ENCODE data around the gene UST. TPM values are rescaled to one million over a fixed set of nuclear protein-coding genes. Genes with fewer than 3 reads are reported as not detected.

Gene UST
- polyA plus RNA-seq, 3 donors, result 9.9 to 12.9 (median 10.8) TPM

DNA sequence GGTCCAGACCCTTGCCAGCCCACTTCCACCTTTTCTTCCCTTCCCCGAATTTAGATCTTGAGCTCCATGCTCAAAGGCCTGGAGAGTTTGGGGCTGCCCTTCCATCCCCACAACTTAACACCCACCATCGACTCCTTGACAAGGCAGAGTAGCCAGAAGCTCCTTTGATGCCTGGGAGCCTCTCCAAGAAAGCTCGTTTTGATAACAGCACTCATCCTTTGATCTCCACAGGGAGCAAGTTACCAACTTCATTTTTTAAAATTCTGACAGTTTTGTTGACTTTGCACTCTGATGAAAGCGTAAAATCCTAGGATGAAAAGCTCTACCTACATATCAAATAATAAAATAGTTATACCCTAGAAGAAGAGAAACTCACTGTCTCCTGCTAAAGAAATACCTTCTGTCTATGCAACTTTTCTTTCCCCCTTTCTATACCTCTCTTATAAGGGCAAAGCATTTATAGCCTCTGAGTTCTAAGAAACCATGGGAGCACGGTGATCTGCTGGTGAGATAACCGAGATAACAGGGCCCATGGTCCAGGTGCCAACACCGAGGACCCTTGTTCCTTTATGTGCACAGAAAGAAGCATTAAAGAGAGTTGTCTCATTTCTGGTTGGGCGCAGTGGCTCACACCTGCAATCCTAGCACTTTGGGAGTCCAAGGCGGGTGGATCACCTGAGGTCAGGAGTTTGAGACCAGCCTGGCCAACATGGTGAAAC lies 134.9 kb downstream of the UST start:
- DNase-seq (ENCODE audit: extremely low read depth in 1 of 11, low read depth in 9 of 11, low spot score in 4 of 11), result no peak

DNA sequence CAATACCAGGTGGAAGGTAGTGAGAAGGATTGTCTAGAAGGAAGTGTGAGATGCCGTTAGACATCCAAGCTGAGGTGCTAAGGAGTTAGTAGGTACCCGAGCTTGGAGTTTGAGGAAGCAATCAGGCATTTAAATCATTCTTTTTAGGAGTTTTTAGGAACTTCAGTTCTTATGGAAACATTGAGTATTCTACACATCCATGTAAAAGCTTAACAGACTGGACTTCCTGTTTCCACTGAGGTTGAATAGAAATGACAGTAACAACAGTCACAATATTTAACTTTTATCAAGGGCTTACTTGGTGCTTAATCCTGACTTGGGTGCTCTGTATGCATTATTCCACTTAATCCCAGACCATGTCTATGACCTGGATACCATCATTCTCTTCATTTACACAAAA lies 136.4 kb downstream of the UST start:
- no peak for DNase-seq (ENCODE audit: extremely low read depth in 1 of 11, low read depth in 9 of 11, low spot score in 4 of 11)

DNA sequence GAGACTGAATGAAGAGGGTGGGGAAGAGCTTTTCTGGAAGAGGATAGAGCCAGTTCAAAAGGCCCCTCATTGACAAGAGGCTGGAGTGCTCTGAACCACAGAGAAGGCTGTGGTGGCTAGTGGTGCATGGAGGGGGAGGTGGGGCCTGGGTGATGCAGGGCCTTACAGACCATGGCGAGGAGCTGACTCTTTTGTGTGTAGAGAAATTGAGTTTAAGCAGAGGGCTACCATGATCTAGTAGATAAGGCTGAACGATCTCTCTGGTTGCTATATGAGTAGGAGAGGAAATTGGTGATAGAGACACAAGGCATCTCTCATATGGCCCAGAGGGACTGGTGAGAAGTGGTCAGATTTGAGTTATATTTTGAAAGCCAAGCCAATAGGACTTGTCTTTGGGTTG lies 137.6 kb downstream of the UST start:
- DNase-seq (ENCODE audit: extremely low read depth in 1 of 11, low read depth in 9 of 11, low spot score in 4 of 11), result no peak

DNA sequence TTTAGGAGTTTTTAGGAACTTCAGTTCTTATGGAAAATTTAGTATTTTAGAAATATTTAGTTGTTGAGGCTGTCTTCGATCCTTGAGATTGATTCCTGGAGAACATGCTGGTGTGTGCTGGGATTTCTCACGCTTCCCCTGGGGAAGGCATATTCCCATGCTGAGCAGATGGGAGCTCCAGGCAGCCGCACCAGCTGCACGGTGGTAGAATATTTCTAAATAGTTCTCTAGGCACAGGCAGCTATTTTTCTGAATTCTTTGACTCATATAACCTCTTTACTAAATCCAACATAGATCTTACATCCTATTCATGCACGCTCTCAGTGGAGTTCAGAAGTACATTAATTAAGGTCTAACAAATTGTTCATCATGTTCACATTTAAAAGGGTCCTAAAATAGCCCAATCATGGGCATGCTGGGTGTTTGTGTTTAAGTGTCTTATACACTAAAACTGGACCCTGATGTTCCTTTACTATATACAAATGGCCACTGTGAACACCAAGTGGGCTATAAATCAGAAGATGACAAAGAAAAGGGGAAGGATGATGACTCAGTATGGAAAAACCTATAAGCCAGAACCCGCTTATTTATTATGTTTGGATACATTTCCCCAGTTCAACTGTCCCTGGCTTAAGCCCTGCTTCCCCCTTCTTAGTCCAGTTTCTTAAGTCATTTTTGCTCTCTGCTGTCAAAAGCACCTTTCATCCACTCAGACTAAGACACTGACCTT lies 138.5 kb downstream of the UST start:
- DNase-seq (ENCODE audit: extremely low read depth in 1 of 11, low read depth in 9 of 11, low spot score in 4 of 11), result no peak

DNA sequence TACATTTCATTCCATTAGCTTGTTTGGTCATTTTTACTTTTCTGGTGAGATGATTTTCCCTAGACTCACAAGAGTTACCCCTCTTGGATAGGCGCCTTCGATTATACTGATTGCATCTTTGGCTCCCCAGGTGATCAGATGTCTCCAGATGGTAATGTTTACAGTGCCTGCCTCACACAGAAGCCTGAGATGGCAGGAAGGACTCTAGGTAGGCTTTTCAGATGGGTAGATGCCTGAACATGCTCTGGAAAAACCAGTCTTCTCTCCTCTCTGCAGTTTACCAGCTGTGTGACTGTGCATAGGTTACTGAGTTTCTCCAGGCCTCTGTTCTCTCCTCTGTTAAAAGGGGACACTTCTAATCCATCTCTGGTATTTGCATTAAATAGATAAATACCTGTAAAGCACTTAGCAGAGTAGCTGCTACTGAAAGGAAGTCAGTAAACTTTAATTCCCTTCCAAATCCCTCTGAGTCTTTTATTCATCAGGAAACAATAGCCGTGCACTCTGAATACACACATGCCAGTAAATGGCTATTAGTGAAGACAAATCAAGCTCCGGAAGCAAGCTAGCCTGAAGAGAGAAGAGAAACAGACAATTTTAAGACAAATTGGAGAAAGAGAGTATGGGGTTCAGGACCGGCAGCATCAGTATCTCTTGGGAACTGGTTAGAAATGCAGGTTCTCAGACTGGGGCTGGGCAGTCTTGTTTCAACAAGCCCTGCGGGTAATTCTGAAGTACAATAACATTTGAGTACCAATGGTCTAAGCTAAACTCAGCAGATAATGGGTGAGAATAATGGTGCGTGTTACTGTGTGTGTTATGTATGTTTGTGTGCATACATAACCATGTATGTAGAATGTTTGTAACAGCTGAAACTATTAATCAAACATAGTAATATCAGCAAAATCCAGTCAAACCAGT lies 139.4 kb downstream of the UST start:
- no peak for DNase-seq (ENCODE audit: extremely low read depth in 1 of 11, low read depth in 9 of 11, low spot score in 4 of 11)

DNA sequence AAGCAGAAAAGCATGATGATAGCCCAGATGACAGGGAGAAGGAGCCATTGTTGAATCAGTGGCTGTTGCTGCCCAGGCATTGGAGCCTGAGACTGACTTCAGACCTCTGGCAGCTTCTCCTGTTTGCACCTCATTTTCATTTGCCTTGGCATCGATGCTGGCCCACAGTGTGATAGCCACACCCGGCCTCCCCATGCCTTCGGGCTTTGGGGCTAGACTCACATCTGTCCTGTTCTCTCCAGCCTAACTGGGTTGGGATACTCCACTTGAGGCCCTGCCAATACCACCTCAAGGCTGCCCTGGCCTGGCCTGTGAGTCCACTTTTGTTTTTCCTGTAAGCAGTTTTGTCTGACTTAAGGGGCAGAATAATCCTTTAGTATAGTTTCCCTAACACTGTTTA lies 140.4 kb downstream of the UST start:
- no peak for DNase-seq (ENCODE audit: extremely low read depth in 1 of 11, low read depth in 9 of 11, low spot score in 4 of 11)

DNA sequence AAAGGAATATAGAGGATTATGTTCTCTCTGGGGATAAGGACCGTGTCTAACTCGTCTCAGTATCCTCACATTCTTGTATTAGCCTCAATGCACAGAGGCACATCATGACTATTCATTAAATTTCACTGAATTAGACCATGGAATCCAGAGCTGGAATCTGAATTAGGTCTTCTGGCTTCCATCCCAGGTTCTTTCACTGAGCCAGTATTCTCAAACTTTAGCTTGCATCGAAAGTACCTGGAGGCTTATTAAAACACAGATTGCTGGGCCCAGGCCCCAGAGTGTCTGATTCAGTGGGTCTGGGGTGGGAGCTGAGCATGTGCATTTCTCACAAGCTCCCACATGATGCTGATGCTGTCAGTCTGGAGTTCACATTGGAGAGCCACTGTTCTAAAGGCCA lies 142.0 kb downstream of the UST start:
- DNase-seq (ENCODE audit: extremely low read depth in 1 of 11, low read depth in 9 of 11, low spot score in 4 of 11), result no peak

DNA sequence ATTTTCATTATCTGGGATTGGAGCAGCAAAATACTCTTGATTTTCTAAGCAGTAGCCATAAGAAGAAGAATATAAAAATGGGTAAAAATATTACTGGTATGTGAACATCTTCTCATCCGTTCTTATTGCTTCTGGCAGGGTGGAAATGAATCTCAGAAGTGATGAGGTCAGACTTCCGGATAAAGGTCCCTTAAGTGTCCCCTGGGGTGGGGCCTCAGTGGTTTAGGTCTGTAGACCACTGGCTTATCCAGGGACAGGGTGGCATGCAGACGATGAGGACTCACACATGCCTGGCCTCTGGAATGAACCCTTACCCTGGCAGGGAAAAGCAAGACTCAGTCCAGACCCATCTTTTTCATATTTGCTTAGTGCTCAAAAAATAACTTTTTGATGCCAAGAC lies 143.3 kb downstream of the UST start:
- no peak for DNase-seq (ENCODE audit: extremely low read depth in 1 of 11, low read depth in 9 of 11, low spot score in 4 of 11)

DNA sequence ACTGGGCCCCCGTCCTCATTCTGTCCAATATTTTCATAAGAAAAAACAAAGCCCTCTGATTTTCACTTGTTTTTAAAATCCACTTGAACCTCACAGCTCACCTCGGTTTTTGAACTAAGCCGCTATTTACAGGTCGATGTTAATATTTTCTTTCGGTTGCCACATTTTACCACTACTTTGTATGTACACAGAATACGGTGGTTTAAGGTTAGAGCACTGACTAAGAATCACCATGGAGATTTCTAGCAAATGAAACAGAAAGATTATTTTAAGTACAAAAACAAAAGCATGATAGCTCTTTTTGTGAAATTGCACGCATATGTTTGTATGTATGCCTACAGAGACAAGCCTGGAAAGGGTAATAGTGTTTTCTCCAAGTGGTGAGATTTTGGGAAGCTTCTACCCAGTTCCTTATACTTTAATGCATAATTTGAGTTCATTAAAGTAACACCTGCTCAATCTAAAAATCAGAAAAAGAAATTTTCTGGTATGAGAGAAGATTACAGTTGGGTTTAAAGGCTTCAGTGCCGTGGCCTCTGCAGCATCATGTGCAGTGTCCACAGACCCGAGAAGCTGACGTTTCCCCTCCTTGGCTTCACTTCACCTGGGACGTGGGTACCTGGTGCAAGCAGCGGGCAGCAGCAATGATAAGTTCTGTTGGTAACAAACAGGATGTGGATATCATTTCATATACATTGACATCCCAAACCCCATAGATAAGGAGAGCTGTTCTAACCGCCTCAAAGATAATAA lies 144.0 kb downstream of the UST start:
- DNase-seq (ENCODE audit: extremely low read depth in 1 of 11, low read depth in 9 of 11, low spot score in 4 of 11), result no peak

DNA sequence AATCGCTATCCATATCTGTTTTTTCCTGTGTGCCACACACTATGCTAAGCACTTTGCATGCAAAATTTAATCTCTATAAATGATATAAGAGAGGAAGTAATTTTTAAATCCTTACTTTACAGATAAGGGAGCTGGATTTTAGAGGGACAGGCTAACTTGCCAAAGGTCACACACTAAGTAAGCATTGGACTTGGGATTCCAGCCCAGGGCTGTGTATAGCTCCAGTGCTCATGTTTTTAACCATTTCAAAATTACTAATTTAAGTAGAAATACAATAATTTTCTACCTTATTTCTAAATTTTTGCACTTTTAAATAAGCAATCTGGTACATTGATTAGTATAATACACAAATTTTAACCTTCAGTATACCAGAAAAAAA lies 144.6 kb downstream of the UST start:
- no peak for DNase-seq (ENCODE audit: extremely low read depth in 1 of 11, low read depth in 9 of 11, low spot score in 4 of 11)

DNA sequence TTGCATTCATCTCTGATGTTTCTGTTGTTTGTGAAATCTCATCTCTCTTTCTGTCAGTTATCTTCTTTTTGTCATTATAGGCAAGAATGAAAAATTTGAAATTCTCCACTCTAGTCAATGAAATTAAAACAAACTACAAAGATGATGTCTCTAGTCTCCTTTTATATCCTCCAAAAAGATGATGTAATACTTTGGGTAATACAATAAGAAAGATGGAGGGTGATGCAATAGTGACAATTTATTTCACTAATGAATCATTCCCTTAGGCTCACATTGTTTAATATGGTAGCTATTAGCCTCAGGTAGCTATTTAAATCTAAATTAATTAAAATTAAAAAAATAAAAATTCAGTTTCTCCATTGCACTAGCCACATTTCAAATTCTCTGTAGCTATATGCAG lies 145.4 kb downstream of the UST start:
- DNase-seq (ENCODE audit: extremely low read depth in 1 of 11, low read depth in 9 of 11, low spot score in 4 of 11), result no peak

DNA sequence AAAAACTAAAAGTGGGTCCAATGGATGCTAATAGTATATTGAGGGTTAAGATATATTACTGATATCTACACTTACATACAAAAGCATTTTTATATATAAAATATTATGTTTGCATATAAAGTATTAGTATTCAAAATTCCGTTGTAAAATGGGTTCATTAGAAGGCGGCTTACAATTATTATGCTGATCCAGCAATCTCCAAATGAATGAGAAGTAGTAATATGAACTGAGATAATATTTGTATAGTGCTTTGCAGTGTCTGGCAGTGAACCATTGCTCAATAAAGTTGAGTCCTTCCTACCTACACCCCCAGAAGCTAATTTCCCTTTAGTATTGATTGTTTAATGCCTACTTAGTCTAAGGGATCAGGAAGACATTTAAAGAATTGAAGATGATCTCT lies 146.2 kb downstream of the UST start:
- no peak for DNase-seq (ENCODE audit: extremely low read depth in 1 of 11, low read depth in 9 of 11, low spot score in 4 of 11)

DNA sequence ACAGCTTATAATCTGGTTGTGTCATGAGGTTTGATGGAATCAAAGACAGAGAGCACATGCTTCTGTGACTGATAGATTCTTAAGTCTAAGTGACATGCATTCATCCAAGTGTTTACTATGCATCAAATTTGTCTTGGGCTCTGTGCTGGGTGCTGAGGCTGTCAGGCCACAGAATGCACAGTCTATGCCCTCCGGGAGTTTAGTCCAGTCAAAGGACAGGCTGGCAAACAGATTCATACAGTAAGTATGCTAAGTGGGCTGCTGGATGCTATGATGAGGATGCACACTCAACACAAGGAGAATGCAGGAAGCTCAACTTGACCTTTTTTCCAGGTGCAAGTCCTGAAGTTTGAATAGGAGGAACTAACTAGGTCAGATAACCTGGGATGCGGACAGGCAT lies 146.7 kb downstream of the UST start:
- DNase-seq (ENCODE audit: extremely low read depth in 1 of 11, low read depth in 9 of 11, low spot score in 4 of 11), result no peak

DNA sequence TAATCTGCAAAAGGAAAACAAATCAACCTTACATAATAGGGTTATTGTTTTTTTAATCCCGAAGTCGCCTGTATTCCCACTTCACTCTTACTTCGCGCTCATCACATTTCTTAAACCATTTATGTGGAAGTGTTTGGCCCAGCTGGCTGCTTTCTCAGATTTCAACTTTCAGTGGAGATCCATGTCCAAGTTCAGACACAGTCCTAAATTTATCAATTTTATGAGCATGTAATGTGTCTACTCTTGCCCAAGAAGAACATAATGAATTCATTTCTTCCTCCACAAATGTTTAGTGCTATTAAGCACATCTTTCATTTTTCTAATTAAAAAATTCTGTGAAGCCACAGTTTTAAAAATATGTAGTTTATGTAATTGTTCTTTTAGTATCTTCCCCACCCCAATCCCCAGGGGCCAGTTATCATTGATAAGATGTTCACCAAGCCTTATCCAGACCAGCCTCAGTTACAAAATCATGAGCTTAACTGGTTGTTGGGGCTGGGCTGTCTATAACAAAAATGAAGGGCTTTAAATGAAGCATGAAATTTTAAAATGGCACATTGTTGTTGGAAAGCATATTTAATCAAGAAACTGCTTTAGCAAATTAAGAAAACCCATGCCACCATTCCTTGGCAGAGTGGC lies 151.7 kb downstream of the UST start:
- peak in 10 of 11 donors; percentile 33 to 78 (median 57) for DNase-seq (ENCODE audit: extremely low read depth in 1 of 11, low read depth in 9 of 11, low spot score in 4 of 11)

DNA sequence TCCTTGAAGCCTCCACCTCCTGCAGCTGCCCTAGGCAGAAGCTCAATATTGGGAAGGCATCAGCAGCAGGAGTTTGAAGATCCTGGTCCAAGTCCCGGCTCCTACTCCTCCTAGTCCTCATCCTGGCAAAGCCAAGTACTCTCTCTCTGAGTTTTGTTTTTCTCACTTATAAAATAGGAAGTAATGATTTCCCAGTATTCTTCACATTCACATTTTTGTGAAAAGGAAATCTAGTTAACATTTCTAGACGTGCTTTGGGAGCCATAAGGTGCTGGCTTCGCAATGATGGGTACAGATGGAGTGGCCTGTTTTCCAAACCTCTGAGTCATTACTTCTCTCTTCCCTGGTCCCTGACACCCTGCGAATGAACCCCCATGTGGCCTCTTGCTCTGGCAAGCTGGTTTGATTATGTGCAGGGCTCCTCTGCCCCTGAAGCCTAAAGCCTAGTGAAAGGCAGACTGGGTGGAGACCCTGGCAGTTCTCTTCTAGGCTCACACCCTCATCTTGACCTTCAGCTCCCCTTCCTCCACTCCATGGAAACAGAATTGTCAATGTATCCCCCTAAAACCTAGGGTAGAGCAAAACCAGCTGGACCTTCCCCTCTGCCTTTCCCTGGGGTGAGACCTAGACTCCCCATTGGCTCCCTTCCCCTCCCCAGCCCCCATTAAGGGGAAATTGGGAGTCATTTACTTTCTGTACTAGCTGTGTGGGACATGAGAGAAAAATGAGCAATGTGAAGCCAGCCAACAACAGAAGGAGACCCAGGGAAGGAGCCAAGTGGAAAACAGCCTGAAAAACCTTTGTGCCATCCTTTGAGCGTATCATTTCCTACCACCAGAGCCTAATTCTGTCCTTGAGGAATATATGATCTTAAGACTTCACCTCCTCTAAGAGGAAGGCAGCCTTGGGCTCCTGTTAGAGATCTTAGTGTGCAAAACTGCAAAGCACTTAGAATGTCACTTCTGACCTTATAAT lies 158.4 kb downstream of the UST start:
- no peak for DNase-seq (ENCODE audit: extremely low read depth in 1 of 11, low read depth in 9 of 11, low spot score in 4 of 11)

DNA sequence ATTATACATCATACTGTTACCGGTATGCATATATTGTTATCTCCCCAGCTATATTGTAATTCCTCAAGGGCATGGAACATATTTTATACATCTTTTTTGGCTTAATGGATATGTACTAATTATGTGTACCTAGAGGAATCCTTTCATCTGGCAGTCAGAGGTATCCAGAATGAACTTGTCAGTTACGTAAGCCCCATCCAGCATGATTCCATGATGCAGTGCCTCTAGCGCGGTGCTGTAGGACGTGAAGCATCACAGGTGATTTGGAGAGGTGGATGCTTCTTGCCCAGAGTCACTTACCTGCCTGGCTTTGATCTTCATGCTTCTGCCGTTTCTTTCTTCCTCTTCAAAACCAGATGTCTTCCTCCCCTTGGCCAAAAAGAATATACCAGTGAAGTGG lies 159.1 kb downstream of the UST start:
- no peak for DNase-seq (ENCODE audit: extremely low read depth in 1 of 11, low read depth in 9 of 11, low spot score in 4 of 11)

DNA sequence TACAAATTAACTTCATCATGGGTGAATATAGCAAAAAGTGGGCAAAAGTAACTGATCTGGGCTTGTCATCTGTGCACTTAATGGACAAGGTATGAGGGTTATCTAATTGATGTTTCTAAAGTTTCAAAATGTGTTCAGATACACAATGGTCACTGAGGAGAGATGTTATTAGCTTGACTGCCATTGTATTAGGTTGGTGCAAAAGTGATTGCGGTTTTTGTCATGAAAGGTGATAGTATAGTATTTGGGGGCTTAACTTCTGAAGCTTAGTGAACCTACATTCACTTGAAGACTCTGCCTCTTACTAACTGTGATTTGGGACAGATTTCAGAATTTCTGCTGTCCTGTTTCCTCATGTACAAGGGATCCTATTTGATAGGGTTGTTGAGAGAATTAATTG lies 159.6 kb downstream of the UST start:
- no peak for DNase-seq (ENCODE audit: extremely low read depth in 1 of 11, low read depth in 9 of 11, low spot score in 4 of 11)

DNA sequence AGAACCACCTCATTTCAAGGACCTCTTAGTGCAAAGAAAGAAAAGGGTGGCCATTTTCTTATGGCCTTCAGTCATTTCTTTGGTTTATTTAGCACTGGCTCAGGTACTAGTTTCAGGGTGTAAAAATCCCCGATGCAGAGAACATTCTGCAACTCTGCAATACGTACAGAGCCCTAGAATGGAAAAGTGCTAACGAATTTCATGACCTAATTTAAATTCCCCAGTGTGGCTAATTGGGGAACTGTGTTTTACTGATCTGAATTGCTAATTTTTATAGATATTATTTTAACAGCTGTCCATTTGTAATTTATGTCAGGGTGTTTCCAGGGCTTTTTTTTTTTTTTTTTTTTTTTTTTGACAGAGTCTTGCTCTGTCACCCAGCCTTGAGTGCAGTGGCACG lies 160.7 kb downstream of the UST start:
- no peak for DNase-seq (ENCODE audit: extremely low read depth in 1 of 11, low read depth in 9 of 11, low spot score in 4 of 11)
